GM21529 (cell line): Measurements from ENCODE around the gene NXF2.
A peak's percentile ranks its signal among the peaks of the same experiment; 100 is the strongest.
"Not testable (repeated sequence)": the region's sequence is repeated elsewhere in the genome, so short reads cannot be mapped to it uniquely, and the experiment has no call there.

Source experiments
- ATAC-seq: cut with Tn5 transposase; IDR thresholded peaks from one replicate; pipeline ENCODE4 v1.9.1; 2021; ENCODE audit not compliant: unreplicated experiment

Gene NXF2

DNA sequence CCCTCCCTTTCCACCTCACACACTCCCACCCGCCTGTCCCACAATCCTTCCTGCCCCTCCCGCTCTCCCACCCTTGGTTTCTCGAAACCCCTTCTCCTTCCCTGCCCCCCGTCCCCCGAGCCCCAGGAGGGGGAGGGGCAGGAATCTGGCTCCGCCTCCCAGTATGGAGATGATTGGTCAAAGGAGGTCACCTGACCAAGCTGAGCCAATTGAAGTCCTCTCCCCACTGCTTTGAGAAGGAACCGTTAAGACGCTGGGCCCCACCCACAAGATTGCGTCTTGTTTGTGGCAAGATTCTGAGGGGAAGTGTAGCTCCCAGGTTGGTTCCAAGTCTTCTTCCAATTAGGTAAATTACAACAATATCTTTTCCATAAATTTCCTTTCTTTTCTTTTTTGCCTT, at the start of gene NXF2:
NXF2 (plus strand) TSS at position 275 of the 400 bp plus-strand sequence. CDS start 59,912 bp downstream, outside the sequence.
- not testable (repeated sequence) for ATAC-seq

DNA sequence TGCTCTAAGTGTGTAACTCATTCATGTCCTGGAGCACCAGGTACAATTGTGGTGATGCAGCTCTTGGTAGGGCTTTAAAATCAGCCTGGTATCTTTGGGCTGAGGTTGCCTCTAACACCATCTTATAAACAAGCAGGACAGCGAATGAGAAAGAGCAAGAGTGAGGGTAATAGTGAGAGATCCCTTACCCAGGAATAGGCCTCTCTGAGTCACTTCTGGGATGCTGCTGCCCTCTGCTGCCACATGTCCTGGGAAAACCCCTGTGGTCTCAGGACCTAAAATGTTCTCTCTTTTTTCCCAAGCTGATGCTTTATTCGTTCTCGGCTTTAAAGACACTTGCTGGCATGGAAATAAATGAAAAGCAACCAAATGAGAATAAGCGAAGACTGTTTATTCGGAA, 39.0 kb upstream of the NXF2 start:
- not testable (repeated sequence) for ATAC-seq

DNA sequence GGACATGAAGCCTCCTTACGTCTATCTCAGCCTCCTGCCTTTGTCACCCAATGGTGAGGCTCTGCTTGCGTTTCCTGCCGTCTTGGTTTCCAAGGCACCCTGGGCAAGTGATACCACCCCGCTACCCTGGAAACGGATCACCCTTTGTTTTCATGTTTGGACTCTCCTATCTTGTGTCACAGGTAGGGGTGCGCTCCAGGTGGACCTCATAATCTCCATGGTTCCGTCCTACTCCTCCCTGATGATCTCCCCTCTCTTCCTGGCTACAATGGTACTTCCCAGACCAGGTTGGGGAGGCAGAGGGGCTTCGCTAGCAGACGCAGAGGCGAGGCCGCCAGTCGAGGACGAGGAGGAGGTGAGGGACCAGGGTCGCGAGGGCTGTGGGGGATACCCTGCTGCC, 32.0 kb upstream of the NXF2 start, which contains the start of gene TCP11X1:
TCP11X1 (plus strand) TSS at position 316 of the 400 bp plus-strand sequence.
- ATAC-seq, result not testable (repeated sequence)

- not testable (repeated sequence) for ATAC-seq
Observed at GRCh38 chrX:102216497-102216896, 30.5 kb upstream of the NXF2 start.

DNA sequence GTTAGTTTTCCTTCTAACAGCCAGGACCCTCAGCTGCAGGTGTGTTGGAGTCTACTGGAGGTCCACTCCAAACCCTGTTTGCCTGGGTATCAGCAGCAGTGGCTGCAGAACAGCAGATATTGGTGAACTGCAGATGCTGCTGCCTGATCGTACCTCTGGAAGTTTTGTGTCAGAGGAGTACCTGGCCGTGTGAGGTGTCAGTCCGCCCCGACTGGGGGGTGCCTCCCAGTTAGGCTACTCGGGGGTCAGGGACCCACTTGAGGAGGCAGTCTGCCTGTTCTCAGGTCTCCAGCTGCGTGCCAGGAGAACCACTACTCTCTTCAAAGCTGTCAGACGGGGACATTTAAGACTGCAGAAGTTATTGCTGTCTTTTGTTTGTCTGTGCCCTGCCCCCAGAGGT, 11.3 kb upstream of the NXF2 start:
- not testable (repeated sequence) for ATAC-seq

DNA sequence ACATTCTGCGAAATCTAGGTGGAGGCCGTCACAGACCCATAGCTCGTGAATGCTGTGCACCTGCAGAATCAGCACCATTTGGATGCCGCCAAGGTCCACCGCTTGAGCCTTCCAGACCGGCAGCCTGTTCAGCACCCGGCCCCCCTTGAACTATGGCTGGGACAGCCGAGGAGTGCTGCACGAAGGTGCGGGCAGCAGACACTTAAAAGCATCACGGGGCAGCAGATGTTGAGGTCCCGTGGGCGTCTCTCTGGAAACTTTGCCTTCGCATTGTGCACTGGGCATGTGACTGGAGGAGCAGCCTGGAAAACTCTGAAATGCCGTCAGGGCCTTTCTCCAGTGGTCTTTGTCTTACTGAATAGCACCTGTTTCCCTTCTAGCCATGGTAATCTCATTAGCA, 6.7 kb upstream of the NXF2 start:
- ATAC-seq, result not testable (repeated sequence)

DNA sequence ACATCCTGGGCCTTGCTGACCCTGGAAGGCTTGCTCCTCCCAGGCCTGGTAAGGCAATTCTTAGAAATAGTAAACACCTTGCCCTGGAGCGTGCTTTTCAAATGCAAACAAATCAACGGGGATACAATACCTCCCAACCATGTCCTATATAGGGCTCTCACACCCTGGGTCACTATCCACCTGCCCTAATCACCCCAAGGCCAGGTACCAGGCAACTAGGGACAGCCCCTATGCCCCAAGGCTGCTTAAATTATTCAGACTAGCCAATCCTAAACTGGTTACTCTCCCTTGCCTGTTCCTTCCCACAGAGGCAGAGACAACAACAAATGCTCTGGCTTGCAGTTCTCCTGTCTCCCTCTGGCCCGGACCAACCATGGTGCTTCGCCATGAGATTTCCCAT, 25.3 kb downstream of the NXF2 start:
- not testable (repeated sequence) for ATAC-seq

DNA sequence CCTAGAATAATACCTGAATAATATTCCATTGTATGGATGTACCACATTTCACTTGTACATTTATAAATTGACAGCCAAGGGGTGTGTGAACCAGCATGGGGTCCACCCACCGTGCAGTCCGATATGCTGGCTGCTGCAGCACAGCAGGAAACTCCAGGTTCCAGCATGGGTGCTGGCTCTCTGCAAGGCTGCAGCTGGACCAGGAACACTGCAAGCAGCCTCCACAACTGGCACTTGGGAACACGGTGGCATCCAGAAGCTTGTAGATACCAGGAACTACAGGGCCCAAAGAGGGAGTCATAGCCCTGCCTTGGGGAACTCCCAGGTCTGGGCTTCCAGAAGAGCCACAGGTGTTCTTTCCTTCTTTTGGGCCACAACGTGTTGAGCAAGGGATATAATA, 91.2 kb downstream of the NXF2 start:
- ATAC-seq, result no peak

DNA sequence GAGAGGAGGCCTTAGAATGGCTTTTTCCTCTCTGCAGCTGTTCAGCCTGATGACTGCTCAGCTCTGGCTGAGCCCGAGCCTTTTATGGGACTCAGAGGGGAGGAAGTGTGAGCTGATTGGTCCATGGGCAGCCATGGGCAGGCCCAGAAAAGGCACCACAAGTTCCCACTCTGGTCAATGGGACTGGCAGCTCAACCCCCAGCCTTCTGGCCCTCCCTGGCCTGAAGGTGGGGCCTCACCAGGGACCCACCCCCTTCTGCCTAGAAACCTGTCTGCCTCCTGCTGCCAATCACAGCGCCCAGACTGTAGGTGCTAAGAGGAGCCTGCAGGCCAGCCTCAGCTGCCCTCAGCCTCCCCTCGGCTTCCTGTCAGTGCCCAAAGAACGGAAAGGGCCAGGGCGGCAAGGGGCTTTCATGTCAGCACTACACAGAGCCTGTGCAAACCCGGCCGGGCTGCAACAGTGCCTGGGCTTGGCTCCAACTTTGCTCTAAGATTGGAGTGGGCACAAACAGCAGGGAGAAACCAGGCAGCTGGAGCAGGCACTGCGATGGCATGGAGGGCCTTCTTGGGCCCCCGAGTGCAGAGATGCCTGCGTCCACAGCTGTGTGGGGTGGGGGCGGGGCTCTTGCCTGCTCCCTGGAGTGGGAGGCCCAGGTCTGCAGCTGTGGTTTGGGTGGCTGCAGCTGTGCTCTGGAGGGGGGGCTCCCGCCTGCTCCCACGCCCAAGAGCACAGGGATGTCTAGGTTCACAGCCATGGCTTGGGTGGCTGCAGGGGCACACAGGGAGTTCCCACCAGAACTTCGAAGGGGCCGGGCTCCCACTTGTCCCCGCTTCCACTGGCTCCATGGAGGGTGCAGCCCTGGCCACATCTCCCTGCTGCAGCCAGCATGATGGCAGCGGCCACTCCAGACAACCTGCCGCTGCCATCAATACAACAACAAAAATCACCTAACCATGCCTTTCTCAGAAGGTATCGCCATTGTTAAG, 92.6 kb downstream of the NXF2 start:
- no peak for ATAC-seq

DNA sequence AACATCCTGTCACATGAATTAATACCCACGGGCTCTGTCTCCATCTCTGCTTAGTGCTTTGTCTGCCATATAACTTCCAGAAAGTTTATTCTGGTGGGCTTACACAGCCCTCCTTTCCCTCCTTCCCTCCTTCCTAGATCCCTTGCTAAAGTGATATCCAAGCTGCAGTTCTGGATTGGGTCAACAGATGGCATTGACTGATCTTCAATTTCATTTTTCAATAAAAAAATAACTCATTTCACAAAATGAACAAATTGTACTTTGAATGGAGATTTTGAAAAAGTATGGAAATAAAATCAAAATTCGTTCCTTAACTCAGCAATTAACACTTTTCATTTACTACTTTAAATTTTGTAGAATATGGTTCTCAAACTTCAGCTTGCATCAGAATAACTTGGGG, 94.9 kb downstream of the NXF2 start:
- ATAC-seq, result no peak

DNA sequence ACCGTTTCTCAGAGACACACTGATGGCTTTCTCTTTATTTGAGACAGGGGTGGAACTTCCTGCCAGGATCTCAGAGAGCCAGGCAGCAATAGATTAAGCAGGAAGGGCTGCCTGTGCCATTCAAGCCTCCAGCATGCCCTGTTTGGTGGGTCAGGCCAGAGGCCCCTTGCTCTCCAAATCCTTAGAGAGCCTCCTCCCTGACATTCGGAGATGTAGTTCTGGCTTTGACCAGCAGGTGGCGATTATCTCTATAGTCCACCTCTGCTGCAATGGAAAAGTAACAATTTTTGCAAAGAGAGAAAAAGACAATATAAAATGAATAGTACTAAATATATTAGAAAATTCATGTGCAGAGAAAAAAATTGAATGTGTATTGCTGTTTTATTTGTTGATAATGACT, 98.9 kb downstream of the NXF2 start:
- ATAC-seq, result peak; percentile 48
